GM21423 (cell line): ENCODE measurements around the gene PLA2G4A.

Source experiments
- ATAC-seq: cut with Tn5 transposase; IDR thresholded peaks from one replicate; pipeline ENCODE4 v1.9.1; 2021; ENCODE audit warnings: mild to moderate bottlenecking, moderate library complexity; ENCODE audit not compliant: unreplicated experiment

PLA2G4A gene

DNA sequence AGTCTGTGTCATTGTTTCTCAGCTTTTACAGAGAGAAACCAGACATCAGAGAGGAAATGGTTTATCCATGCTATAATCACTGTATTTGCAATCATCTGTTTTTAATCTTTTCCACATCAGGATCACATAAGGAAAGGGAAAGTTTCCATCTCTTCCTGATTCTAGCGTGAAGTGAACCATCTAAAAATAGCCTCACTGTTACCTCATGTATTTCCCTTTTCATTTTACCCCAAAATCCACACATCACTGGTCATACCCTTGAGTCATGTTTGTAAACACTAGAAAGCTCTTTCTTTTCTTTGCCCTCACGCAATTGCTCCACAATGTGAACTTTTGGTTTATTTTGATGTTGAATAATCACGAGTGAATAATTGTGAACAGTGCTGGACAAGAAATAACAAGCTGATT is 146.0 kb downstream of the PLA2G4A start:
- ATAC-seq = no peak

DNA sequence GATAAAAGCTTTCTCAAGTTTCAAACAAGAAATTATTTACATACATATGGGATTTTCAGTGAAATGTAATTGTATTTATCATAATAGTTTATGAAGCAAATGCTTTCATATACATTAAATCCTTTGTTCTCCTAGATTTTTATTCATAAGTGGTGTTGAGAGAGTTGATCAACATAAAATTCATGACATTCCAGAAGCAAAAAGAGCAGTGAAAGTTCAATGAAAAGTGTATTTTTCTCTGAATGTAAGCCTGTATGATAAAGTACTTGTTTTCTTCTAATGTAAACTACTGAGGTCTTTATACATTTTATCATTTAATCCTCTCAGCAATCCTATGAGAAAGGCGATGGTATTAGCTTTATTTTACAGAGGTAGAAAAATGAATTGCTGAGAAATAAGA is 146.5 kb downstream of the PLA2G4A start:
- ATAC-seq = no peak

DNA sequence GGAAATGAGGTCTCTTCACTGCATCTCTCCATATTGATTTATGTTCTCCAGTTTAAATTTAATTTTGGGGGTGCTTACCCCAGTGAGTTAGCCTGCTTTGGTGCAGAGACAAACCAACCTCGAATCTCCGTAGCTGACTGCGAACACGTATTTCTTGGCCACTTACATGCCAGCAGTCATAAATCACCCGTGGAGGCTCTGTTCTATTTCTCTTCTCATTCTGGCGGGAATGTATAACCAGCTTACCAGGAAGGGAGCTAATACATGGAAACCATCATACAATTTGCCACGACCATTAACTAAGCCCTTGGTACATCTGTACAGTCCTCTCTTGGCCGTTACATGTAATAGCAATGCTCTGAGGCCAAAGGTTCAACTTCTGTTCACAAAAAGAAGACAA is 148.0 kb downstream of the PLA2G4A start:
- no peak for ATAC-seq

DNA sequence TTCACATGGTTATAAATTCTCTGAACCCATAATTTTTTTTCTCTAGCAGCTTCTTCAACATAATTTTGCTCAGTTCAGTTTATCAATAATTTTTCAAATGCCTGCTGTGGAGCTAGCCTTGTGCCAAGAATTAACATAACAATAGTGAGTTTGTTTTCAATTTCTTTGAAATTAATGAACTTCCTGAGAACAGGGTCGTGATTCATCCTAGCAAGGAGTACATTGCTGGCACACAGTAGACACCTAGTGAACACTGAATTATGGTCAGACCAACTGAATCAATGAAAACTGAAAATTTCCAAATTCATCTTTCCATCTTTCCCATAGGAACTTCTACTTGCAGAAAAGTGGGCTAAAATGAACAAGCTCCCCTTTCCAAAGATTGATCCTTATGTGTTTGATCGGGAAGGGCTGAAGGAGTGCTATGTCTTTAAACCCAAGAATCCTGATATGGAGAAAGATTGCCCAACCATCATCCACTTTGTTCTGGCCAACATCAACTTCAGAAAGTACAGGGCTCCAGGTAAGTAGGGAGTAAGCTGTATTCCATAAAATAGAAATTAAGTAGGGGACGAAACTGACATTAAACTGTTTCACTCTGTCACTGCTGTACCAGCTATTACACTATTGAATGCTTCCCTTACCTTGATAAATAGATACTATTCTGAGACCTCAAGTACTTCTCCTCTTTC is 148.7 kb downstream of the PLA2G4A start:
- ATAC-seq = no peak

DNA sequence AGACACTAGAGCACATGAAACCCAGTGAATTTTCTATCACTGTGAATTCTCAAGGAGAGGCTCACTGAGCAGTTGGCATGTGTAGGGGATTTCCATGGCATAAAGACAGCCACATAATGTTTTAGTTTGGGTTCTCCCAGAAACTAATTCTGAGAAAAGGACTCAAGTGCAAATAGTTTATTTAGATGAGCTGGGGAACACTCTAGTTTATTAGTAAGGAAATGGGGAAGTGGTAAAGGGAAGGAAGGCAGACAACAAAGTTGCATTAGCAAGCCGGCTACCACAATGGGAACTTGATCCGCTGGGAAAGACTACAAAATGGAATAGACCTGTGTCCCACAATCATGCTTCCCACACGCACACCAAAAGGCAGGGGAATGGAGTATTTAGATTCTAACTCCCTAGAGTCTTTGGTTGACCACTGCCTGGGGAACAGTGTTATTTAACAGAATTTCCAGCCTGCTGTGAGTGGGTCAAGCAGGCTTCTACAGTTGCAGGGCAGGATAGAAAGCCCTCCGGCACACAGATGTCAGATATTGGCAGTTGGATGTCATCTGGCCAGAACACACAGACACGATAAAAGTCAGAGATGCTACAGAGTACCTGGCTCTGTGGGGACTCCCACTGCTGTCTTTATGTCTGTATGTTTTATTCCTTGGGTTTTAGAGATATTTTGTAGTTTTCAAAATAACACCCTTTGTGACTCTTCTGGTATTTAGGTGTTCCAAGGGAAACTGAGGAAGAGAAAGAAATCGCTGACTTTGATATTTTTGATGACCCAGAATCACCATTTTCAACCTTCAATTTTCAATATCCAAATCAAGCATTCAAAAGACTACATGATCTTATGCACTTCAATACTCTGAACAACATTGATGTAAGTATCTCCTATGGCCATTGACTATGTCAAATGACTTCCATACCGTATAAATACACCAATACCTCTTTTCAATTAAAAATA is 150.1 kb downstream of the PLA2G4A start:
- no peak for ATAC-seq

DNA sequence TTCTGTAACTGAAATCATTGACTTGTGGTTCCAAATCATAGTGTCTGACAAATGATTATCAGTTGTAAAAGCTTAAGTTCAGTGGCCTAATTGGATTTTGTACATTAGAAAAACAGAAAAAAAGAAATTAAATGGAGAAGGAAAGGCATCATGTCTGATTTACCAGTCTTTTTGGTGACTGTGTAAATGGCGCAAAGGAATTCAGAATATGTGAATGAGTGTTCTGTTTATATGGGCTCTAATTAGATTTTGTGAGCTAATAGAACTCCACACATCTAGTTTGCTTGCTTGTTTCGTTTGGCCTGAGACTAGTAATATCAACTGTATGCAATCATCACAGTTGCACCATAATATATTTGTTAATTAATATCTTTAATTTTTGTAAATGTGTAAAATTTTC is 151.7 kb downstream of the PLA2G4A start:
- ATAC-seq = no peak

DNA sequence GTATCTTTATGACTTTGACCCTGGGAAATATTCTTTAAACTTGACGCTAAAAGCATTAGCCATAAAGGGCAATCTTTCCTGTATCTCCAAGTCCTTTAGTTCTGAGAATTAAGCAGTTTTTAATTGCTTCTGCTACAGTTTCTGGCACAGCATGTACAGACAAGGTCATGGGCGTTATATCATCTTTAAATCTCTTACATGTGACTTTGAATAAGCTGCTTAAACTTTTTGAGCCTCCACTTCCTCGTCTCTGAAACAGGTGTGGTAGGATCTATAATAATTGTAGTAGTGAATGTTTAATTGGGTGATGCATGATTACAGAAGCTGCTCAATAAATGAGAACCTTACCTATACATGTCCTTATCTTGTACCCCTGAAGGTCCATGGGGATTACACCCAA is 153.4 kb downstream of the PLA2G4A start:
- no peak for ATAC-seq

DNA sequence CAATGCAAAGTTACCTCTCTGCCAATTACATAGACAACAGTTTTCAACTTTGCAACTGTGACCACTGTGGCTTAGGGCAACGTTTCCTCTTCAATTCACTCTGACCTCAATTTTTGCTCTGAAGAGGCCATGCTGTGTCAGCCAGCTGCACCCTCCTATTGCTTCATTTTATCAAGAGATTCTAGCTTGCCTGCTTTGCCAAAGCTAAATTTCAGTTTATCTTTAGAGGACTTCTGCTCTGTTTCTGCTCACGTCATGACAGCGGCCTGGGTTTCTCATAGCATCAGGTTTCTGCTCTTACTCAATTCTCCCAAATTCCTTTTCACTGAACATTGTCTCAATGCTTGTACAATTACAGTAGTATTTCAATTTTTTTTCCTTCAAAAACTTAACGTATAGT is 154.6 kb downstream of the PLA2G4A start:
- ATAC-seq = no peak

DNA sequence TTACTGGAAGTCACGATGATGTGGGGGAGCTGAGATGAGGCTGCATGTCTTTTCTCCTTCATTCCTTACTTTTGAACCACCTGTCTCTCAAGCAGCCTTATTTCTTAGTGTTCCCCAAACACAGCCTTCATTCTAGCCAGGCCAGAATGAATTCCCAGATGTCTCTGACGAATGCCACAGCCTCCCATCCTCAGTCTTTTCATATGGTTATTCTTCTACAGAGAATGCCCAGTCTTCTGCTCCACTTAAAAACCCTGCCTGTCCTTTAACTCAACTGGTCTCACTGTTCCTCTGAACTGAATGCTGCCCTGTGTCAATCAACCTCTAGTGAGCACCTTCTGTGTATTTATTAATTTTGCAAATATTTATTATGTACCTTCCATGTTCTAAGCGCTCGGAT is 156.2 kb downstream of the PLA2G4A start:
- ATAC-seq = no peak

DNA sequence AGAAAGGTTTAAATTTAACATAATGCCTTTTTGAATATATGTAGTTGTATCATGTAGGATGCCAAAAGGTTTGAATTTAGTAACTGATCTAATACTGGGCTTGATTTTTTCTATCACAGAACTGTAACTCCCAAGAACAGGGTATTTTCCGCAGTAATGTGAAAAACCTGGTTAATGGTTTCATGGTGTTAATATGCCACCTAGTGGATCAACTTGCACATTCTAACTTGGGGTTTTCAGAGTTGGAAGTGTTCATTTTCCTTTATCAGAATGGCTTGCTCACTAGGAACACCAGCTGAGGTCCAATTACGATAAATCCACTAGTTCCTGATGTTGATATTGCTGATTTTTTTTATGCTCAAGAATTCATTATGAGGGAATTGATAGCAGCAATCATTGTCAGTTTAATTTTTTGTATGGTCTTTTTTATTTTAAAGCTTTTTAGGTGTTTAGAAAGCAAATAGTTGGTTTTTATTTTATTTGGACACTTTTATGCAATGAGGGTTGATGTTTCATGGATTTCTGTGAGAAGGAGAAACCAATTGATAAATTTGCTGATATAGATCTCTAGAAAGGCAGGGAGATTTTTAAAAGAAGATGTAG is 157.2 kb downstream of the PLA2G4A start:
- peak; percentile 75 for ATAC-seq

DNA sequence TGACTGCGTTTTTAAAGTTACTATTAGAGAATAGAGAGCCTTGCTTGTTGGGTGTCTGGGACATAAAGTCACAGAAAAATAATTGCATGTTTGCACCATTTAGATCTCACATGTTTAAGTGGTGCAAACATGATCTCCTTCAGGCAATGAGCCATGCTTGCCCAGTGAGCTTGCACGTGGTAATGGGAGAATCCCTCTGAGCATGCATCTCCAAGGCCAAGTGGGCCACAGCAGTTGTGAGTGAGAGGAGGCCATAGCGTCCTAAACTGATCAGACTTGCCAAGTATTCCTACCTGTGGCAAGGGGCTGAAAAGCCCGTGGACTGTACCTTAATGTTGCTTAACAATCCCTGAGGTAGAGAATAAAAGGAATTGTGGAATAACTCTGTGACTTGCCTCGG is 158.3 kb downstream of the PLA2G4A start:
- ATAC-seq = no peak

DNA sequence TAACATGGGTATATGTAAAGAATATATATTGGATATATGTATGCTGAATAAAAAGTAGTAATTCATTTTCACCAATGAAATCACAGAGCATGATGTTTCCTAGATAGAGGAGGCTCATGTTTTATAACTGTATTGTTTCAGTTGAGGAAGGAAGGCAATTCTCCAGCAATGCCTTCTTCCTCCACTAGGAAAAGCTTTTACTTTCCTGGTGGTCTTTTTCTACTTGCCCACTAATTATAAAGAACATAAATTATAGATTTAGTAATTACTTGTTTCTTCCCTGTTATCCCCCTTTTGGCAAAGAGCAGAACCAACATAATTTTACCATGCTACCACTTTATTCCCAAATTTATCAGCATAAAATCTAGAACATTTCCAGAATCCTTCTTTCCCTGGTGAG is 159.0 kb downstream of the PLA2G4A start:
- ATAC-seq = no peak

DNA sequence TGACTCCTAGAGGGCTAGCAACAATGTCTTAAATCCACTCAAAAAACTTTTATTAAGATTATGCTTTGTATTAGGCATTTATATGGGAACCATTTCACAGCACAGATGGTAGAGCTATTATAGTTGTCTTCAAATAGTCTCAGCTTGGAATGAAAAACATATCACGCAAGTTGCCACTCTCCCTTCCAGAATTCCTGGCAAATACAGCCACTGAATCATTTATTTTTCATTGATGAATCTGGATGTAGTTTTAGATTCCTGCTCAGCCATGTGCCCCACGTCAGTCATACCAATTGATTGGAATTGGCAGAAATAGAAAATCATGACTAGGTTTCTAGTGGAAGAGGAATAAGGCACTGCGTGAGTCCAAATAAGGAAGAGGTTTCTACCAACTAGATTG is 165.2 kb downstream of the PLA2G4A start:
- ATAC-seq = no peak

DNA sequence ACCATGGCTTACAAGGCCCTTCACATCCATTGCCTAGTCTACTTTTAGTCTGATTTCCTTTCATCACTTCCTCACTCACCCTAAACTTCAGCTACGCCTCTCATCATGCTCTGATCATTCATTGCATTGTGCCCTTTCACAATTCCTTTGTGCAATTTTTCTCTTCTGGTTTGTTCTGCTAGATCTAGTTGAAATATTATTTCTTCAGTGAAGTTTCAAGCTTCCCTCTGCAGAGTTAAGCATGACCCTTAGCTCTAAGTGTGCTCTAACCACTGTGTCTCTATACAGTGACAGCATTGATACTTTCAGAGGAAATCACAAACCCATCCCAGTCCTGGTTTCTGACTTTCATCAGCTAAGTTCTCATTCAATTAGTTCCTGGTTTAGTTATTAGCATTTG is 166.1 kb downstream of the PLA2G4A start:
- ATAC-seq = no peak

DNA sequence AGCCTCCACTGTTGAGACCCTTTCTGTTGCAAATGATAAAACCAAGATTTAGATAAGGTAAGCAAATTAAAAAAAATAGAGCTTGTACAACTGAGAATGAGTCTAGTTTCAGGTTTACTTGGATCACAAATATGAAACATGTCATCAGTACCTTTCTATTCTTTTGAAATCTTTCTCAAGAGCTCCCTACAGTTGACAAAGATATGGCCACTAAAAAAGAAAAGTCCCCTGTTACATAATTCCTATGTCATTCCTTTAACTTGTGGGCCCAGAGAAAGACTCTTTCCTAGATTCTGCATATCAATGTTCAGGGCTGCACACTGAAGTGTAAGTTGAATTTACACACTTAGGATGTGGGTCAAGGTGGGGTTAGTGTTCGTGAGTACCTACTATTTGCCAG is 168.1 kb downstream of the PLA2G4A start:
- ATAC-seq = no peak

DNA sequence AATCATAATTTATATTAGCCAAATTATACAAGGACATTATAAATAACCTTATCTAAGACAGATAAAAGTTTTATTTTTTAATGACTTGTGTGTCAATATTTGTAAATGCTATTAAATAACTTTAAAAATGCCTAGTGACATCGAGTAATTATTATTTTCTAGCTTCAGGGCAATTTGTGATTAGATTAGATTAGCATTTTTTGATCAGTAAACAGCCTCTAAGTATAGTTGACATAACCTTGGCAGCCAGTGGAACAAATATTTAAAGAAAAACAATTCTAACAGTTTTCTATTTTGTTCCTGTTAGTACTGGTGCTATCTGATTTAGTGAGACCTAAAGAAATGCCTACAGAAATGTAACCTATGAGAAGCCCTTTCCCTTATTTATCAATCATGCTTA is 169.1 kb downstream of the PLA2G4A start:
- no peak for ATAC-seq

DNA sequence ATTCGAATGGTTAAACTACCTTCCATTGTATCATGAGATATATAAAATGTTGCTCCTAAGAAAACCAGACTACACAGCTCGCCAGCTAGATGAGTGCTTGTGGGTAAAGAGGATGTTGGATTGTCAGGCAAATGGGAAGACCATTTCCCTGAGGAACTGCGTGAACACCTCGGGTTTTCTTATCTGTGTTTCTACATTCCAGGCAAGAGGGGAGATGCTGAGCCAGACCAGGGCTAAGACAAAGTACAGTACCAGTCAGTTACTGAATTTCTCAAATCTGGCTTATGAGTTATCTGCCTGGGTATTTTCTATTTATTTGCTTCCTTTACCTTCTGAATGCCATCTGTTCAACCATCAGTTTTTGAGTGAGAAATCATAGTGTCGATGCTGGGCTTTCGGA is 170.8 kb downstream of the PLA2G4A start:
- ATAC-seq = no peak

DNA sequence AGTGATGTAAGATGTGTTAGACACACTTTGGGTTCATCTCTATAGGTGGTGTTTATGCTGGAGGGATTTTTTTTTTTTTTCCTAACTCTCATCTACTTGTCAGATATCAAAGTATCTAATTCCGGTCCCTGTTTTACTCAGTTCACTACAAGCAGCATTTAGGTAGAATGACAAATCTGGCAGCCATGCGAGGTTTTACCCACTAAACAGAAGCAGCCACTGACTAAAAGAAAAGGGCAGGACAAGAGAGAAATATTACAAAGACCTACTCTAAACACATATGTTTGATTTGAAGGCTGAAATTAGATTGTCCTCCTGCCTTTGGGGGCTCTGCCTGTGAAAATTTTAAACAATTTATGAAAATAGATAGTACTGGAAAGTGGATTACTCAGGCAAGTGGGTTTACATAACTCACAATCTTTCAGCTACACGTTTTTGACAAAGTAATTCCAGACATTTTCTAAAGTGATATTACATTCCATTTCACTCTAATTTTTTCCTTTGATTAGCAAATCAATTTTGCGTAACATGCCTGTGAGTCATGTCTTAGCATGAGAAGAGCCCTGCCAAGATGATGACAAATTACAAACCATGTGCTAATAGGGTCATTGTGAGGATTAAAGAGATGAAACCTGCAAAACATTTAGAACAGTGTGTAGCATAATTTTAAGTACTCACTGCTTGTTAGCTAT is 172.6 kb downstream of the PLA2G4A start:
- no peak for ATAC-seq

DNA sequence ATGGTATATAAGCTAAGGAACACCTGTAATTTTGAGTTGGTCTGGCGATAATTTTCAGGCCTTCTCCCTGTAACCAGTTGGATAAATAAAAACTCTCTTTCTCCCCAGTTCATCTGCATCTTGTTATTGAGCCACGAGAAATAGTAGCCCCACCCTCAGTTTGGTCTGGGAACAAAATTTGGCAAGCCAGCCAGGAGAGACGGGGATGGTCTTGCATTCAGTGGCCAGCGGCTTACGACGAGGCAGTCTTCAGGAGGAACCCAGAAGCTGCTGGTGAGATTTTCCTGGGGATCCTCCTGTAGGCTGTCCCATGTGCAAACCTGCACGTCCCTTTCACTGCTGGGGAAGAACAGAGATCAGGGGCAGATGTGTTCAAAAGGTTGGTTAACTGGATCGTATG is 174.6 kb downstream of the PLA2G4A start:
- ATAC-seq = no peak

DNA sequence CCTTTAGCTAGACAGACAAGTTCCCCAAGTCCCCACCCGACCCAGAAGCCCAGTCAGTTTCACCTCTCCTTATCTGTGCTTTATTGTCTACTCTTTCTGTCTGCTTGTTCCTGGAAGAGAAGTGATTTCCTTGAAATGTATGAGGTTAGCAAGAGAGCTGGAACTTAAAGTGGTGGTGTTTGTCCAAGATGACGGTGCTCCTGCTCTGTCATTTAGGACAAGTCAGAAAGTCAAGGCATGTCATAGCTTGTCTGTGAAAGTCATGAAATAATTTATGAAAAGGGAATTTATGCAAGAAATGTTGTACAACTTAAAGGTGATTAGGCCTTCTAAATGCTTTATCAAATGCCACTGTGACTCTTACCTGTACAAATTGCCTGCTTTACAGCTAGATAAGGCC is 178.1 kb downstream of the PLA2G4A start:
- no peak for ATAC-seq

DNA sequence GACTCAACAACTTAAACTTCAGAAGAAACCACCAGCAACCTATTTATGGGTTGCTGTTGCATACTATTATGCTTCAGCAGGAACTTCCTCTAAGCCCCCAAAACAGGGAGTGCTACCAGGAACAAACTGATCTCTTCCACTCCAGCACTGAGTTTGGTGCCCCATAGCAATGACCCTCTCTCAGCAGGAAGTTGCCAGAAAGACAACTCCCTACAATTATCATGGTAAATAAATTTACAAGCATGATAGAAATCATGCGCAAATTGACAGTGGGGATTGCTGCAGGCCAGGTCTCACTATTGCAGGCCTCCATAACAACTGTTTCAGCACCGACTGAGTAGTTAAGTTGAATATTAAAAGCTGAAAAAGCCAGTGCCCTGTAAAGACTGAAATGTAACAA is 180.6 kb downstream of the PLA2G4A start:
- no peak for ATAC-seq
